B cell (primary cell): Measurements from ENCODE around the gene CST11. TPM values are rescaled to one million over a fixed set of nuclear protein-coding genes. Genes with fewer than 3 reads are reported as not detected.

Experiments
- ATAC-seq: fragments of 200-7000 bp; cut with Tn5 transposase; one replicate; pipeline ENCODE4 v1.10.0; 2021; ENCODE audit warnings: low read depth, mild to moderate bottlenecking, moderate number of reproducible peaks, moderate library complexity
- CTCF ChIA-PET: fragments of 350-600 bp; sonication (Branson Sonifier 250); formaldehyde crosslinking; loops from one replicate; lab custom pipeline; 2021; ENCODE audit warnings: antibody characterized with exemption, inconsistent platforms; lab: Charles Lee
- POLR2A ChIA-PET: fragments of 350-600 bp; sonication (Branson Sonifier 250); formaldehyde crosslinking; loops from one replicate; lab custom pipeline; 2021; ENCODE audit warnings: antibody characterized with exemption; lab: Charles Lee
- DNase-seq: peaks from one replicate; pipeline ENCODE4 v3.0.0; 2013
- H2AFZ ChIP-seq: 2 replicates; pipeline ENCODE4 v1.6.1; 2012; ENCODE audit warnings: mild to moderate bottlenecking, low read depth, low read length; ENCODE audit not compliant: insufficient read depth, poor library complexity, severe bottlenecking
- H3K27ac ChIP-seq, 2 donors: 1 replicate in 1 of 2; 2 replicates in 1 of 2; pipeline ENCODE4 v1.5.1; 2012 to 2013; ENCODE audit warnings: low read length in 2 of 2, mild to moderate bottlenecking in 2 of 2, moderate library complexity in 1 of 2
- H3K27me3 ChIP-seq, 4 experiments: fragments of 200-600 bp in 1 of 4; sonication (generic) in 1 of 4; replicated peaks in 1 of 4; 1 replicate in 2 of 4; 2 replicates in 2 of 4; pipeline versions ENCODE4 v1.6.1 to v1.7.0; 2013 to 2016; ENCODE audit warnings: low read length in 3 of 4, mild to moderate bottlenecking in 2 of 4, mixed read lengths in 1 of 4, moderate library complexity in 1 of 4; ENCODE audit not compliant: insufficient read depth in 4 of 4, control insufficient read depth in 3 of 4; ENCODE audit errors: control extremely low read depth in 1 of 4
- H3K36me3 ChIP-seq, 2 experiments: replicated peaks in 1 of 2; 1 replicate in 1 of 2; 2 replicates in 1 of 2; pipeline versions ENCODE4 v1.6.1 to v1.7.1; 2013; ENCODE audit warnings: low read length in 1 of 2; ENCODE audit not compliant: insufficient read depth in 2 of 2, control insufficient read depth in 1 of 2; ENCODE audit errors: control extremely low read depth in 1 of 2, extremely low read depth in 1 of 2
- H3K4me1 ChIP-seq, 2 donors: fragments of 200-600 bp in 1 of 2; sonication (generic) in 1 of 2; 1 replicate in 1 of 2; 2 replicates in 1 of 2; pipeline versions ENCODE4 v1.5.1 to v1.6.1; 2013 to 2017; ENCODE audit warnings: low read length in 2 of 2; ENCODE audit not compliant: control insufficient read depth in 2 of 2, insufficient read depth in 2 of 2
- H3K4me2 ChIP-seq: replicated peaks from 2 replicates; pipeline ENCODE3; 2012; ENCODE audit warnings: mild to moderate bottlenecking, low read depth, low read length; ENCODE audit not compliant: poor library complexity, severe bottlenecking
- H3K4me3 ChIP-seq, 5 experiments: fragments of 200-600 bp in 1 of 5; sonication (generic) in 1 of 5; 1 replicate in 3 of 5; 2 replicates in 2 of 5; pipeline versions ENCODE4 v1.5.1 to v1.7.0; 2011 to 2016; ENCODE audit warnings: low read length in 4 of 5, mild to moderate bottlenecking in 4 of 5, low read depth in 2 of 5, control low read depth in 1 of 5, moderate library complexity in 1 of 5; ENCODE audit not compliant: insufficient read depth in 1 of 5; ENCODE audit errors: control extremely low read depth in 1 of 5, extremely low read depth in 1 of 5
- H3K79me2 ChIP-seq: fragments of 200-600 bp; sonication (generic); one replicate; pipeline ENCODE4 v1.6.0; 2016; ENCODE audit warnings: low read length; ENCODE audit not compliant: control insufficient read depth, insufficient read depth
- H3K9ac ChIP-seq: fragments of 200-600 bp; sonication (generic); 2 replicates; pipeline ENCODE4 v1.6.1; 2017; ENCODE audit warnings: mild to moderate bottlenecking, low read length, moderate library complexity
- H3K9me3 ChIP-seq, 3 donors: one replicate each; pipeline versions ENCODE4 v1.6.1 to v1.7.1; 2013; ENCODE audit warnings: low read length in 2 of 3; ENCODE audit not compliant: control insufficient read depth in 2 of 3, insufficient read depth in 1 of 3; ENCODE audit errors: control extremely low read depth in 1 of 3
- H4K20me1 ChIP-seq: 2 replicates; pipeline ENCODE4 v1.6.0; 2012; ENCODE audit warnings: mild to moderate bottlenecking, low read length; ENCODE audit not compliant: insufficient read depth, control insufficient read depth, poor library complexity, severe bottlenecking
- H3K27ac Mint-ChIP-seq: one replicate; pipeline ENCODE4 v1.8.0; 2021; ENCODE audit warnings: mixed read lengths
- H3K27me3 Mint-ChIP-seq: one replicate; pipeline ENCODE4 v1.8.0; 2021; ENCODE audit warnings: mixed read lengths
- H3K4me1 Mint-ChIP-seq: one replicate; pipeline ENCODE4 v1.8.0; 2021; ENCODE audit warnings: mixed read lengths
- H3K4me3 Mint-ChIP-seq: one replicate; pipeline ENCODE4 v1.8.0; 2021; ENCODE audit warnings: mixed read lengths
- H3K9me3 Mint-ChIP-seq: one replicate; pipeline ENCODE4 v1.8.0; 2022; ENCODE audit warnings: mixed read lengths; ENCODE audit not compliant: insufficient read depth
- CTCF ChIP-seq: fragments of 200-600 bp; IDR thresholded peaks from one replicate; pipeline ENCODE4 v1.8.0; 2022; ENCODE audit warnings: antibody characterized with exemption, mild to moderate bottlenecking
- EZH2 ChIP-seq: IDR thresholded peaks from 2 replicates; pipeline ENCODE4 v1.6.1; 2012; ENCODE audit warnings: borderline replicate concordance, low read depth, mild to moderate bottlenecking, moderate library complexity, low read length; ENCODE audit not compliant: insufficient read depth, poor library complexity, severe bottlenecking
- WGBS: methylation state at CpG from one replicate; pipeline ENCODE4 v1.1.5; 2013; ENCODE audit warnings: missing lambda C conversion rate; ENCODE audit not compliant: insufficient coverage; 5-methylcytosine and 5-hydroxymethylcytosine counted together
- intact Hi-C: fragments of 100-400 bp; cut with micrococcal nuclease; formaldehyde crosslinking; loops from one replicate; pipeline ENCODE4 v1.10.0; 2022
- polyA plus RNA-seq: library from polyadenylated mRNA; depleted of rRNA; stranded (reverse); fragments of >200 nt; gene quantifications from 2 replicates; pipeline ENCODE4 v1.2.3, GENCODE V29; 2012
- total RNA-seq, 2 donors: library from RNA; stranded (reverse); fragments of 120-200 nt in 1 of 2; gene quantifications; 1 replicate in 1 of 2; 2 replicates in 1 of 2; pipeline versions ENCODE4 v1.2.3 to v1.2.4, GENCODE V29; 2013 to 2022

The CST11 gene
- total and polyA plus RNA-seq, 2 donors (not counting 1 experiment from before 2014, with no cell fraction given) = not detected

GRCh38 chr20:23415959-23416583, 36.6 kb downstream of the CST11 start:
- ATAC-seq = no peak
- Histone ChIP-seq H4K20me1 (no peaks in the 10 kb centered on the region), H3K4me3 (no peak overlapping the region), H3K36me3 (no peaks in the 10 kb centered on the region), H3K79me2 (peaks cover 81% of the 10 kb centered on the region), H3K4me2 (no peak overlapping the region), H3K27me3 (no peaks in the 10 kb centered on the region), H3K9ac (no peak overlapping the region), H3K27ac (no peak overlapping the region), H3K4me1 (peaks cover 8 to 9% of the 10 kb centered on the region in 2 donors), H3K9me3 (no peaks in the 10 kb centered on the region), H2AFZ (no peak overlapping the region)
- Mint-ChIP-seq H3K27ac (no peak overlapping the region), H3K4me3 (no peak overlapping the region), H3K27me3 (no peaks in the 10 kb centered on the region), H3K9me3 (no peaks in the 10 kb centered on the region), H3K4me1 (peaks cover 18% of the 10 kb centered on the region)
- ChIA-PET CTCF (interaction anchor here (0.6 to 1.2 kb wide), 2 partner anchors 66 to 83 kb away, joined by 3 read pairs; no protein-coding TSS in a partner anchor), POLR2A (no interaction called here)
- no peak for TF ChIP-seq EZH2
- no peak for TF ChIP-seq CTCF
- no peak for DNase-seq
- intact Hi-C loops = no loop called here
- WGBS = 81% methylated on average over 2 of the region's 6 CpGs

GRCh38 chr20:23415555-23415954, 37.1 kb downstream of the CST11 start:
- Mint-ChIP-seq H3K4me3 (no peak overlapping the region), H3K27me3 (no peaks in the 10 kb centered on the region), H3K27ac (no peak overlapping the region), H3K9me3 (no peaks in the 10 kb centered on the region), H3K4me1 (peaks cover 18% of the 10 kb centered on the region)
- Histone ChIP-seq H3K9me3 (no peaks in the 10 kb centered on the region), H3K9ac (no peak overlapping the region), H3K4me3 (no peak overlapping the region), H3K79me2 (peaks cover 81% of the 10 kb centered on the region), H3K4me2 (no peak overlapping the region), H3K4me1 (peaks cover 8 to 9% of the 10 kb centered on the region in 2 donors), H3K27ac (no peak overlapping the region), H3K36me3 (no peaks in the 10 kb centered on the region), H2AFZ (no peak overlapping the region), H4K20me1 (peaks cover 1% of the 10 kb centered on the region), H3K27me3 (no peaks in the 10 kb centered on the region)
- intact Hi-C loops = no loop called here
- ChIA-PET CTCF (interaction anchor here (1.2 kb wide), 1 partner anchor 66 kb away, joined by 3 read pairs; no protein-coding TSS in a partner anchor), POLR2A (no interaction called here)
- DNase-seq (no peak), ATAC-seq (no peak)
- TF ChIP-seq EZH2 = no peak
- no peak for TF ChIP-seq CTCF
- no CpG with 5 or more reads among the region's 5 CpGs for WGBS
